Caco-2 (cell line): ENCODE data around the gene KCNT2. TPM values are rescaled to one million over a fixed set of nuclear protein-coding genes. Genes with fewer than 3 reads are reported as not detected.

Experiments
- BruUV-seq: library from RNA; stranded (reverse); fragments of 400-500 nt; replicated peaks from 2 replicates; lab custom pipeline; 2021; lab: Mats Ljungman, UMichigan
- CTCF ChIA-PET: fragments of 300-600 bp; sonication (Branson Sonifier 250); formaldehyde crosslinking; loops from one replicate; lab custom pipeline; 2022; ENCODE audit warnings: antibody characterized with exemption; lab: Charles Lee
- POLR2A ChIA-PET: fragments of 300-600 bp; sonication (Branson Sonifier 250); formaldehyde crosslinking; loops from one replicate; lab custom pipeline; 2022; ENCODE audit warnings: antibody characterized with exemption; lab: Charles Lee
- DNase-seq, 2 experiments: peaks; one replicate each; pipeline versions ENCODE4 v3.0.0 to v3.0.0-alpha.2; 2020 to 2022
- H3K27me3 ChIP-seq: replicated peaks from 2 replicates; pipeline ENCODE4 v1.6.0; 2011; ENCODE audit warnings: low read length; ENCODE audit not compliant: control insufficient read depth, insufficient read depth
- H3K36me3 ChIP-seq: 2 replicates; pipeline ENCODE4 v1.5.1; 2011; ENCODE audit warnings: low read length; ENCODE audit not compliant: control insufficient read depth, insufficient read depth
- H3K4me1 ChIP-seq: fragments of 250-450 bp; sonication (Bioruptor Pico); 2 replicates; pipeline ENCODE4 v1.5.1; 2020; ENCODE audit warnings: mild to moderate bottlenecking
- H3K4me3 ChIP-seq: 2 replicates; pipeline ENCODE4 v1.5.1; 2011; ENCODE audit warnings: low read depth, mild to moderate bottlenecking, control low read depth, low read length
- H3K9me3 ChIP-seq: fragments of 250-450 bp; sonication (Bioruptor Pico); 2 replicates; pipeline ENCODE4 v1.5.1; 2020; ENCODE audit warnings: mild to moderate bottlenecking, moderate library complexity
- H3K27ac Mint-ChIP-seq: one replicate; pipeline ENCODE4 v1.8.0; 2022; ENCODE audit warnings: mixed read lengths; ENCODE audit not compliant: unreplicated experiment
- H3K27me3 Mint-ChIP-seq: one replicate; pipeline ENCODE4 v1.8.0; 2022; ENCODE audit warnings: mixed read lengths; ENCODE audit not compliant: insufficient read depth, unreplicated experiment
- H3K36me3 Mint-ChIP-seq: one replicate; pipeline ENCODE4 v1.8.0; 2022; ENCODE audit warnings: mild to moderate bottlenecking, mixed read lengths; ENCODE audit not compliant: insufficient read depth, unreplicated experiment
- H3K4me1 Mint-ChIP-seq: one replicate; pipeline ENCODE4 v1.8.0; 2022; ENCODE audit warnings: low read depth, mixed read lengths; ENCODE audit not compliant: unreplicated experiment
- H3K4me3 Mint-ChIP-seq: one replicate; pipeline ENCODE4 v1.8.0; 2022; ENCODE audit warnings: mild to moderate bottlenecking, moderate library complexity, mixed read lengths; ENCODE audit not compliant: unreplicated experiment
- H3K9me3 Mint-ChIP-seq: one replicate; pipeline ENCODE4 v1.8.0; 2022; ENCODE audit warnings: mixed read lengths; ENCODE audit not compliant: unreplicated experiment
- CTCF ChIP-seq, 2 experiments: fragments of 200-600 bp in 1 of 2; IDR thresholded peaks; 1 replicate in 1 of 2; 2 replicates in 1 of 2; pipeline versions ENCODE4 v1.5.1 to v1.8.0; 2011 to 2022; ENCODE audit warnings: antibody characterized with exemption in 1 of 2, control low read depth in 1 of 2, inconsistent platforms in 1 of 2, low read depth in 1 of 2, low read length in 1 of 2, mild to moderate bottlenecking in 1 of 2, moderate library complexity in 1 of 2; ENCODE audit not compliant: insufficient read depth in 1 of 2, severe bottlenecking in 1 of 2, unreplicated experiment in 1 of 2
- intact Hi-C: fragments of 100-400 bp; cut with micrococcal nuclease; formaldehyde crosslinking; loops from one replicate; pipeline ENCODE4 v1.10.0; 2022; ENCODE audit not compliant: unreplicated experiment
- total RNA-seq: library from RNA; stranded (reverse); gene quantifications from 2 replicates; pipeline ENCODE4 v1.2.3, GENCODE V29; 2022

Gene KCNT2
- total RNA-seq, 1 experiment from 2014 or later, result not detected

- Histone ChIP-seq H3K36me3 (no peaks in the 10 kb centered on the region), H3K4me3 (no peak overlapping the region), H3K4me1 (no peaks in the 10 kb centered on the region), H3K9me3 (no peaks in the 10 kb centered on the region), H3K27me3 (no peaks in the 10 kb centered on the region)
- Mint-ChIP-seq H3K36me3 (no peaks in the 10 kb centered on the region), H3K27me3 (no peaks in the 10 kb centered on the region), H3K4me1 (no peaks in the 10 kb centered on the region), H3K27ac (no peak overlapping the region), H3K4me3 (no peak overlapping the region), H3K9me3 (no peaks in the 10 kb centered on the region)
- ChIA-PET POLR2A (no interaction called here), CTCF (no interaction called here)
- BruUV-seq, result no TSS peak
- intact Hi-C loops, result no loop called here
- TF ChIP-seq CTCF (IDR thresholded peaks at IDR 0.05; ENCODE audit: insufficient read depth in 1 of 2, low read depth in 1 of 2, low read length in 1 of 2, severe bottlenecking in 1 of 2, unreplicated experiment in 1 of 2), result no peak
- no peak for DNase-seq
Measured at GRCh38 chr1:196259316-196259715, 348.9 kb downstream of the KCNT2 start.

- Mint-ChIP-seq H3K27me3 (no peaks in the 10 kb centered on the region), H3K9me3 (no peaks in the 10 kb centered on the region), H3K4me1 (no peaks in the 10 kb centered on the region), H3K36me3 (no peaks in the 10 kb centered on the region), H3K27ac (no peak overlapping the region), H3K4me3 (no peak overlapping the region)
- Histone ChIP-seq H3K36me3 (no peaks in the 10 kb centered on the region), H3K27me3 (no peaks in the 10 kb centered on the region), H3K4me1 (no peaks in the 10 kb centered on the region), H3K9me3 (no peaks in the 10 kb centered on the region), H3K4me3 (no peak overlapping the region)
- ChIA-PET POLR2A (no interaction called here), CTCF (no interaction called here)
- BruUV-seq, result no TSS peak
- TF ChIP-seq CTCF (IDR thresholded peaks at IDR 0.05; ENCODE audit: insufficient read depth in 1 of 2, low read depth in 1 of 2, low read length in 1 of 2, severe bottlenecking in 1 of 2, unreplicated experiment in 1 of 2), result no peak
- intact Hi-C loops, result no loop called here
- no peak for DNase-seq
Measured at GRCh38 chr1:196255762-196256161, 352.5 kb downstream of the KCNT2 start.

GRCh38 chr1:196229546-196229945 lies 378.7 kb downstream of the KCNT2 start:
- Histone ChIP-seq H3K4me1 (no peaks in the 10 kb centered on the region), H3K36me3 (no peaks in the 10 kb centered on the region), H3K9me3 (no peaks in the 10 kb centered on the region), H3K27me3 (no peaks in the 10 kb centered on the region), H3K4me3 (no peak overlapping the region)
- Mint-ChIP-seq H3K4me1 (no peaks in the 10 kb centered on the region), H3K4me3 (no peak overlapping the region), H3K27ac (no peak overlapping the region), H3K36me3 (no peaks in the 10 kb centered on the region), H3K27me3 (no peaks in the 10 kb centered on the region), H3K9me3 (peaks cover 10% of the 10 kb centered on the region)
- no peak for TF ChIP-seq CTCF (IDR thresholded peaks at IDR 0.05; ENCODE audit: insufficient read depth in 1 of 2, low read depth in 1 of 2, low read length in 1 of 2, severe bottlenecking in 1 of 2, unreplicated experiment in 1 of 2)
- no peak for DNase-seq
- intact Hi-C loops, result no loop called here
- BruUV-seq, result no TSS peak
- CTCF ChIA-PET, result no interaction called here
- POLR2A ChIA-PET, result no interaction called here
